ENCODE data around the gene EEFSEC. TPM values are rescaled to one million over a fixed set of nuclear protein-coding genes. Genes with fewer than 3 reads are reported as not detected.
A peak's percentile ranks its signal among the peaks of the same experiment; 100 is the strongest.

EEFSEC gene
- total RNA-seq, 1 experiment from 2014 or later: 9.5 TPM

GRCh38 chr3:128267541-128267940 lies 114.3 kb downstream of the EEFSEC start:
- Histone ChIP-seq H3K56ac (ENCODE audit: insufficient read length, low read depth, low read length) (no peak overlapping the region), H2AK5ac (ENCODE audit: insufficient read length, low read length) (no peak overlapping the region), H3K23ac (ENCODE audit: insufficient read length, low read depth, low read length) (no peak overlapping the region), H4K8ac (replicated peaks; ENCODE audit: insufficient read length, low read depth, low read length) (no peak overlapping the region), H3K18ac (ENCODE audit: insufficient read length, low read depth, low read length) (no peak overlapping the region), H3K23me2 (ENCODE audit: insufficient read length, low read depth, low read length, poor library complexity, severe bottlenecking) (no peaks in the 10 kb centered on the region), H3K9me3 (ENCODE audit: control insufficient read depth, low read depth, low read length) (no peaks in the 10 kb centered on the region), H3K9ac (ENCODE audit: extremely low read depth, insufficient read length, low read length) (no peak overlapping the region), H3K79me1 (ENCODE audit: insufficient read depth, low read depth, low read length, poor library complexity, severe bottlenecking) (no peaks in the 10 kb centered on the region), H3K27me3 (ENCODE audit: insufficient read depth, low read length) (no peaks in the 10 kb centered on the region), H4K5ac (ENCODE audit: insufficient read length, low read depth, low read length) (no peak overlapping the region), H3K79me2 (ENCODE audit: insufficient read depth, low read length) (no peaks in the 10 kb centered on the region), H3K4ac (ENCODE audit: low read depth, low read length) (no peak overlapping the region), H2AFZ (ENCODE audit: low read length) (no peak overlapping the region), H3K4me1 (ENCODE audit: insufficient read depth, low read length) (peaks cover 7% of the 10 kb centered on the region; the same call in 1 of the 2 replicates), H2BK120ac (ENCODE audit: low read depth, low read length, poor library complexity, severe bottlenecking) (no peak overlapping the region), H2BK15ac (ENCODE audit: low read depth, low read length) (no peak overlapping the region), H3K14ac (ENCODE audit: insufficient read depth, low read length) (no peak overlapping the region), H2BK5ac (ENCODE audit: insufficient read length, low read length) (no peak overlapping the region), H4K20me1 (ENCODE audit: control insufficient read depth, insufficient read depth, insufficient read length) (no peaks in the 10 kb centered on the region), H2BK20ac (ENCODE audit: low read depth, low read length, poor library complexity, severe bottlenecking) (no peak overlapping the region), H3K27ac (ENCODE audit: insufficient read length, low read depth, low read length) (no peak overlapping the region), H2BK12ac (ENCODE audit: insufficient read length, low read depth, low read length) (no peak overlapping the region), H3T11ph (ENCODE audit: low read length) (no peak overlapping the region), H4K91ac (ENCODE audit: insufficient read length, low read depth, low read length) (no peak overlapping the region), H3K4me2 (ENCODE audit: insufficient read depth, insufficient read length, low read length) (no peak overlapping the region)
- peak; percentile 10 for DNase-seq
- WGBS (ENCODE audit: extremely low coverage, insufficient read length, low lambda C conversion rate): no CpG with 5 or more reads among the region's 4 CpGs
- Mint-ChIP-seq H3K4me3 (no peak overlapping the region), H3K9me3 (no peaks in the 10 kb centered on the region), H3K36me3 (ENCODE audit: insufficient read depth in 1 of 3, low read depth in 3 of 3) (no peaks in the 10 kb centered on the region; a peak in 1 of 7 replicates), H3K27ac (no peak overlapping the region), H3K4me1 (peaks cover 22 to 32% of the 10 kb centered on the region in 2 experiments), H3K27me3 (ENCODE audit: low read depth) (no peaks in the 10 kb centered on the region)
- TF ChIP-seq, protein P1, sequence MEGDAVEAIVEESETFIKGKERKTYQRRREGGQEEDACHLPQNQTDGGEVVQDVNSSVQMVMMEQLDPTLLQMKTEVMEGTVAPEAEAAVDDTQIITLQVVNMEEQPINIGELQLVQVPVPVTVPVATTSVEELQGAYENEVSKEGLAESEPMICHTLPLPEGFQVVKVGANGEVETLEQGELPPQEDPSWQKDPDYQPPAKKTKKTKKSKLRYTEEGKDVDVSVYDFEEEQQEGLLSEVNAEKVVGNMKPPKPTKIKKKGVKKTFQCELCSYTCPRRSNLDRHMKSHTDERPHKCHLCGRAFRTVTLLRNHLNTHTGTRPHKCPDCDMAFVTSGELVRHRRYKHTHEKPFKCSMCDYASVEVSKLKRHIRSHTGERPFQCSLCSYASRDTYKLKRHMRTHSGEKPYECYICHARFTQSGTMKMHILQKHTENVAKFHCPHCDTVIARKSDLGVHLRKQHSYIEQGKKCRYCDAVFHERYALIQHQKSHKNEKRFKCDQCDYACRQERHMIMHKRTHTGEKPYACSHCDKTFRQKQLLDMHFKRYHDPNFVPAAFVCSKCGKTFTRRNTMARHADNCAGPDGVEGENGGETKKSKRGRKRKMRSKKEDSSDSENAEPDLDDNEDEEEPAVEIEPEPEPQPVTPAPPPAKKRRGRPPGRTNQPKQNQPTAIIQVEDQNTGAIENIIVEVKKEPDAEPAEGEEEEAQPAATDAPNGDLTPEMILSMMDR (conservative IDR thresholded peaks at IDR 0.05): no peak
